Vagina (tissue), 2 donors: ENCODE results near the gene FOXE1.

Source experiments
- CTCF ChIP-seq, 3 experiments: fragments of 450-650 bp in 2 of 3; fragments of 200-600 bp in 1 of 3; sonication (generic) in 1 of 3; IDR thresholded peaks; one replicate each; pipeline ENCODE4 v1.5.1; 2017 to 2019; ENCODE audit warnings: antibody characterized with exemption in 3 of 3, mild to moderate bottlenecking in 2 of 3, moderate library complexity in 2 of 3
- POLR2A ChIP-seq, 2 donors: fragments of 450-650 bp; IDR thresholded peaks; one replicate each; pipeline ENCODE4 v1.6.1; 2017; ENCODE audit warnings: antibody characterized with exemption in 2 of 2, mild to moderate bottlenecking in 2 of 2, moderate library complexity in 2 of 2
- POLR2AphosphoS5 ChIP-seq, 2 donors: sonication (generic); formaldehyde crosslinking; IDR thresholded peaks; one replicate each; pipeline ENCODE4 v1.9.0; 2017; ENCODE audit warnings: antibody characterized with exemption in 2 of 2, mild to moderate bottlenecking in 2 of 2, low read depth in 1 of 2; ENCODE audit not compliant: insufficient read depth in 1 of 2

GRCh38 chr9:97847474-97848214, 5.4 kb upstream of the FOXE1 start:
- no peak for TF ChIP-seq CTCF (IDR thresholded peaks at IDR 0.05)
- no peak for TF ChIP-seq POLR2A (IDR thresholded peaks at IDR 0.05)
- no peak for TF ChIP-seq POLR2AphosphoS5 (IDR thresholded peaks at IDR 0.05; ENCODE audit: insufficient read depth in 1 of 2, low read depth in 1 of 2)
